ENCODE data around the gene MCTP2.

Gene MCTP2

GRCh38 chr15:94312946-94313345, 81.6 kb downstream of the MCTP2 start:
- no peak for DNase-seq

- DNase-seq = no peak
These were observed 83.3 kb downstream of the MCTP2 start for GRCh38 chr15:94314639-94315038.

- no peak for DNase-seq
These were observed 85.8 kb downstream of the MCTP2 start for GRCh38 chr15:94317211-94317610.

GRCh38 chr15:94322141-94322540, 90.8 kb downstream of the MCTP2 start:
- DNase-seq = no peak

GRCh38 chr15:94323076-94323475, 91.7 kb downstream of the MCTP2 start:
- no peak for DNase-seq

- peak; percentile 53 for DNase-seq
These were observed 92.9 kb downstream of the MCTP2 start for GRCh38 chr15:94324117-94324826.

- DNase-seq = no peak
These were observed 93.7 kb downstream of the MCTP2 start for GRCh38 chr15:94324835-94325767.

- no peak for DNase-seq
These were observed 96.1 kb downstream of the MCTP2 start for GRCh38 chr15:94327356-94327936.

- no peak for DNase-seq
These were observed 100.4 kb downstream of the MCTP2 start for GRCh38 chr15:94331731-94332130.

- DNase-seq = no peak
These were observed 104.3 kb downstream of the MCTP2 start for GRCh38 chr15:94335616-94336015.

GRCh38 chr15:94336817-94337467, 105.6 kb downstream of the MCTP2 start:
- no peak for DNase-seq

- no peak for DNase-seq
These were observed 107.0 kb downstream of the MCTP2 start for GRCh38 chr15:94338243-94338846.

GRCh38 chr15:94346282-94346681, 114.9 kb downstream of the MCTP2 start:
- DNase-seq = no peak

GRCh38 chr15:94348084-94348483, 116.7 kb downstream of the MCTP2 start:
- DNase-seq = no peak

- DNase-seq = no peak
These were observed 119.7 kb downstream of the MCTP2 start for GRCh38 chr15:94351031-94351535.

- peak; percentile 61 for DNase-seq
These were observed 121.5 kb downstream of the MCTP2 start for GRCh38 chr15:94352636-94353487.

- DNase-seq = no peak
These were observed 122.1 kb downstream of the MCTP2 start for GRCh38 chr15:94353488-94353820.

GRCh38 chr15:94354655-94355054, 123.3 kb downstream of the MCTP2 start:
- DNase-seq = no peak

- no peak for DNase-seq
These were observed 128.4 kb downstream of the MCTP2 start for GRCh38 chr15:94359716-94360115.

- no peak for DNase-seq
These were observed 128.9 kb downstream of the MCTP2 start for GRCh38 chr15:94360251-94360685.

- DNase-seq = no peak
These were observed 131.2 kb downstream of the MCTP2 start for GRCh38 chr15:94362385-94363092.

All from right hindlimb (tissue), 1 donor.